SK-N-SH (cell line): Measurements from ENCODE around the gene FBXW9. TPM values are rescaled to one million over a fixed set of nuclear protein-coding genes. Genes with fewer than 3 reads are reported as not detected.

Experiments used
- CHD2 ChIP-seq: fragments of 150-350 bp; IDR thresholded peaks from 2 replicates; pipeline ENCODE4 v1.6.1; 2018; ENCODE audit warnings: low read length; ENCODE audit not compliant: partially characterized antibody
- ELF1 ChIP-seq: IDR thresholded peaks from 2 replicates; pipeline ENCODE4 v1.4.0; 2012
- EP300 ChIP-seq, 2 experiments: IDR thresholded peaks; 2 replicates each; pipeline versions ENCODE4 v1.4.0 to v1.6.1; 2012; ENCODE audit warnings: borderline replicate concordance in 1 of 2, low read depth in 1 of 2, low read length in 1 of 2
- FOXM1 ChIP-seq: IDR thresholded peaks from 2 replicates; pipeline ENCODE4 v1.4.0; 2012; ENCODE audit warnings: low read depth, mild to moderate bottlenecking
- GABPA ChIP-seq: IDR thresholded peaks from 2 replicates; pipeline ENCODE4 v1.4.0; 2012; ENCODE audit warnings: low read depth, mild to moderate bottlenecking
- JUND ChIP-seq: IDR thresholded peaks from 2 replicates; pipeline ENCODE4 v1.4.0; 2012
- RCOR1 ChIP-seq: fragments of 150-350 bp; IDR thresholded peaks from 2 replicates; pipeline ENCODE4 v1.6.1; 2017; ENCODE audit warnings: antibody characterized with exemption, low read length
- RFX5 ChIP-seq: IDR thresholded peaks from 2 replicates; pipeline ENCODE4 v1.6.1; 2012; ENCODE audit warnings: mild to moderate bottlenecking, improper control_type of control experiment, low read length
- RXRA ChIP-seq: IDR thresholded peaks from 2 replicates; pipeline ENCODE4 v1.4.0; 2012; ENCODE audit warnings: low read depth, mild to moderate bottlenecking, borderline replicate concordance
- TAF1 ChIP-seq: IDR thresholded peaks from 2 replicates; pipeline ENCODE4 v1.6.1; 2012; ENCODE audit warnings: low read depth, mild to moderate bottlenecking, low read length, moderate library complexity, borderline replicate concordance
- YY1 ChIP-seq: IDR thresholded peaks from 2 replicates; pipeline ENCODE4 v1.4.0; 2012; ENCODE audit warnings: low read depth, mild to moderate bottlenecking
- polyA plus RNA-seq, 3 experiments: library from polyadenylated mRNA; depleted of rRNA; stranded (reverse); fragments of >200 nt; gene quantifications; 2 replicates each; pipeline ENCODE4 v1.2.3, GENCODE V29; 2012
- small RNA-seq, 7 experiments: library from RNA; depleted of rRNA; stranded (forward); fragments of <200 nt; gene quantifications; one replicate each; pipeline ENCODE3, GENCODE V24; 2012
- TF ChIP-seq, protein P1 (sequence below): fragments of 150-350 bp; IDR thresholded peaks from 2 replicates; pipeline ENCODE4 v1.6.1; 2017; ENCODE audit warnings: antibody characterized with exemption, low read length, low read depth, borderline replicate concordance
- TF ChIP-seq, protein P2 (sequence below): IDR thresholded peaks from 2 replicates; pipeline ENCODE4; 2012

The FBXW9 gene
- polyA plus RNA-seq, 1 of the 3 experiments (the other 2 are of a cell fraction): 26.6 TPM

DNA sequence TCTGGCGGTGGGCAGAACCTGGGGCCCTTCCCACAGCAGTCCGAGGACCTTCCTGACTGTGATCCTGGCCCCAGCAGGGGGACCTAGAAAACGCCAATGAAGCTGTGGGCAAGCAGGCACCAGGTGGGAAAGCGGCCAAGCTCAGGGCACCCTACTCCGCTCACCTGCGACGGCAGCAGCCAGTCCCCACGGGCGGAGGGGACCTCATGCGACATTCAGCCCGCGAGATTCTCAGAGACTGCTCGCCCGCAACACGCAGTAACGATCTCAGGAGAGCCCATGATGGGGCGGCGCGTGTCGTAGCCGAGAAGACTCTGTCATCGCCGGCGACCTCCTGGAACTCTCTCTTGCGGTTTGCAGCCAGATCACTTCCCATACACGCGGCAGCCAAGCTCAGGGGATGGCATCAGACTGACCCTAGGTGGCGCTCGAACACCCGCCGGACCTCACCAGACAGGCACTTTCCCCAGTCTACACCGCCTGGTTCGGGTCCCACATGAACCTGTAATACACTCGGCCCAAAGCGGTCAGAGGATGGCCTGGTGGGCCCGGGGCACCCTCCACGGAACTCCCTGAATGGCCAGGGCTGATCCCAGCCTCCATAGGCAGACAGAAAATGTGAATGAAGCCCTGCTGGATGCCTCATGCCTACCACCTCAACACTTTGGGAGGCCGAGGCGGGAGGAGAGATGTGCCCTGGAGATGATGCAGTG is 56.4 kb downstream of the FBXW9 start (continued):
- TF ChIP-seq EP300 (IDR thresholded peaks at IDR 0.05; ENCODE audit: borderline replicate concordance in 1 of 2, low read depth in 1 of 2, low read length in 1 of 2): no peak
- no peak for TF ChIP-seq ELF1
- no peak for TF ChIP-seq JUND
- no peak for TF ChIP-seq FOXM1
- TF ChIP-seq, protein P1, sequence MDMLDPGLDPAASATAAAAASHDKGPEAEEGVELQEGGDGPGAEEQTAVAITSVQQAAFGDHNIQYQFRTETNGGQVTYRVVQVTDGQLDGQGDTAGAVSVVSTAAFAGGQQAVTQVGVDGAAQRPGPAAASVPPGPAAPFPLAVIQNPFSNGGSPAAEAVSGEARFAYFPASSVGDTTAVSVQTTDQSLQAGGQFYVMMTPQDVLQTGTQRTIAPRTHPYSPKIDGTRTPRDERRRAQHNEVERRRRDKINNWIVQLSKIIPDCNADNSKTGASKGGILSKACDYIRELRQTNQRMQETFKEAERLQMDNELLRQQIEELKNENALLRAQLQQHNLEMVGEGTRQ: no peak
- no peak for TF ChIP-seq CHD2
- TF ChIP-seq RXRA: no peak
- TF ChIP-seq YY1: no peak
- TF ChIP-seq RCOR1: no peak
- TF ChIP-seq, protein P2, sequence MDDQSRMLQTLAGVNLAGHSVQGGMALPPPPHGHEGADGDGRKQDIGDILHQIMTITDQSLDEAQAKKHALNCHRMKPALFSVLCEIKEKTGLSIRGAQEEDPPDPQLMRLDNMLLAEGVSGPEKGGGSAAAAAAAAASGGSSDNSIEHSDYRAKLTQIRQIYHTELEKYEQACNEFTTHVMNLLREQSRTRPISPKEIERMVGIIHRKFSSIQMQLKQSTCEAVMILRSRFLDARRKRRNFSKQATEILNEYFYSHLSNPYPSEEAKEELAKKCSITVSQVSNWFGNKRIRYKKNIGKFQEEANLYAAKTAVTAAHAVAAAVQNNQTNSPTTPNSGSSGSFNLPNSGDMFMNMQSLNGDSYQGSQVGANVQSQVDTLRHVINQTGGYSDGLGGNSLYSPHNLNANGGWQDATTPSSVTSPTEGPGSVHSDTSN: no peak
- no peak for TF ChIP-seq RFX5
- TF ChIP-seq TAF1: no peak
- TF ChIP-seq GABPA: no peak

Small RNAs within 50 kb of the gene (small RNA-seq; reads per million reads assigned to genes)
- 2.0 to 26.4 (median 7.3) reads per million in 7 experiments for gene SNORD41

Other genes with a start within 250 kb of the FBXW9 start
- 0.64 and 0.99 TPM in 2 replicates for gene ZNF709, start 211.8 kb downstream of the FBXW9 start, polyA plus RNA-seq (2012; rRNA removed)
- 1.3 TPM in 2 replicates for gene ZNF564, start 145.1 kb downstream of the FBXW9 start, polyA plus RNA-seq (2012; rRNA removed)
- gene ZNF490, start 85.8 kb downstream of the FBXW9 start, polyA plus RNA-seq (2012; rRNA removed): 1.3 TPM in 2 replicates
- gene ZNF791, start 85.7 kb downstream of the FBXW9 start, polyA plus RNA-seq (2012; rRNA removed): 8.9 and 9.3 TPM in 2 replicates
- 43.2 and 47.0 TPM in 2 replicates for gene MAN2B1, start 29.9 kb downstream of the FBXW9 start, polyA plus RNA-seq (2012; rRNA removed)
- gene WDR83, start 29.8 kb downstream of the FBXW9 start, polyA plus RNA-seq (2012; rRNA removed): 12.8 and 18.2 TPM in 2 replicates
- 179 and 192 TPM in 2 replicates for gene DHPS, start 14.8 kb downstream of the FBXW9 start, polyA plus RNA-seq (2012; rRNA removed)
- gene GNG14, start 8.6 kb downstream of the FBXW9 start, polyA plus RNA-seq (2012; rRNA removed): not detected in 2 replicates
- gene TNPO2, start 27.3 kb upstream of the FBXW9 start, polyA plus RNA-seq (2012; rRNA removed): 82.4 and 112 TPM in 2 replicates
- gene TRIR, start 38.1 kb upstream of the FBXW9 start, polyA plus RNA-seq (2012; rRNA removed): 294 and 466 TPM in 2 replicates
- 250 and 264 TPM in 2 replicates for gene GET3, start 40.9 kb upstream of the FBXW9 start, polyA plus RNA-seq (2012; rRNA removed)
- gene BEST2, start 55.2 kb upstream of the FBXW9 start, polyA plus RNA-seq (2012; rRNA removed): not detected in 2 replicates
- 23.9 and 33.0 TPM in 2 replicates for gene HOOK2, start 78.9 kb upstream of the FBXW9 start, polyA plus RNA-seq (2012; rRNA removed)
- gene JUNB, start 94.9 kb upstream of the FBXW9 start, polyA plus RNA-seq (2012; rRNA removed): 165 and 224 TPM in 2 replicates
- 215 and 341 TPM in 2 replicates for gene PRDX2, start 105.2 kb upstream of the FBXW9 start, polyA plus RNA-seq (2012; rRNA removed)
- gene THSD8, start 105.4 kb upstream of the FBXW9 start, polyA plus RNA-seq (2012; rRNA removed): not detected in 2 replicates
- 35.2 and 48.1 TPM in 2 replicates for gene RNASEH2A, start 110.0 kb upstream of the FBXW9 start, polyA plus RNA-seq (2012; rRNA removed)
- gene RTBDN, start 137.9 kb upstream of the FBXW9 start, polyA plus RNA-seq (2012; rRNA removed): 0.47 and 0.72 TPM in 2 replicates
- 4.3 and 9.7 TPM in 2 replicates for gene MAST1, start 141.9 kb upstream of the FBXW9 start, polyA plus RNA-seq (2012; rRNA removed)
- gene DNASE2, start 184.8 kb upstream of the FBXW9 start, polyA plus RNA-seq (2012; rRNA removed): 29.8 and 40.7 TPM in 2 replicates
- gene KLF1, start 190.6 kb upstream of the FBXW9 start, polyA plus RNA-seq (2012; rRNA removed): not detected in 2 replicates
- 29.4 and 36.6 TPM in 2 replicates for gene GCDH, start 194.5 kb upstream of the FBXW9 start, polyA plus RNA-seq (2012; rRNA removed)
- gene SYCE2, start 222.7 kb upstream of the FBXW9 start, polyA plus RNA-seq (2012; rRNA removed): 0.44 and 1.1 TPM in 2 replicates
- gene FARSA, start 237.1 kb upstream of the FBXW9 start, polyA plus RNA-seq (2012; rRNA removed): 56.8 and 170 TPM in 2 replicates
- 1,316 and 1,334 TPM in 2 replicates for gene CALR, start 242.0 kb upstream of the FBXW9 start, polyA plus RNA-seq (2012; rRNA removed)
- gene RAD23A, start 249.2 kb upstream of the FBXW9 start, polyA plus RNA-seq (2012; rRNA removed): 60.4 and 116 TPM in 2 replicates